ENCODE measurements around the gene ZNF426.

The ZNF426 gene

GRCh38 chr19:9494096-9494495 lies 44.3 kb downstream of the ZNF426 start:
- DNase-seq (ENCODE audit: low spot score) = no peak

DNA sequence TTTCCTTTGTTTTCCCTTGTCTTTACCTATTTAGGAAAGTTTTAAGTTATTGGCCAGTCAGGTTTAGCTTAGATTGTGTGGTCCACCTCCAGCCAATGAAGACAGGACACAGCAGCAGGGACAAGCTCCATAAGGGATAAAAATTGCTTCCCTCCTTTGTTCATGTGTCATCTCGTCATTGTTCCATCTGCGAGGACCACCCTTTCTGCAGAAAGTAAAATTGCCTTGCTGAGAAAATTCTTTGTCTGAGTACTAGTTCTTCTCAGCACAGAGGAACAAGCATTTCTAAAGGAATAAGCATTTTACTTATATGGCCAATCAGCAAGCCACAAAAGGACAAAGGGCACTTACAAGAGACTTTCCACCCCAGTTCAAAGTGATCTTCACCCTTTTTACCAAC lies 51.4 kb downstream of the ZNF426 start:
- DNase-seq (ENCODE audit: low spot score) = no peak

DNA sequence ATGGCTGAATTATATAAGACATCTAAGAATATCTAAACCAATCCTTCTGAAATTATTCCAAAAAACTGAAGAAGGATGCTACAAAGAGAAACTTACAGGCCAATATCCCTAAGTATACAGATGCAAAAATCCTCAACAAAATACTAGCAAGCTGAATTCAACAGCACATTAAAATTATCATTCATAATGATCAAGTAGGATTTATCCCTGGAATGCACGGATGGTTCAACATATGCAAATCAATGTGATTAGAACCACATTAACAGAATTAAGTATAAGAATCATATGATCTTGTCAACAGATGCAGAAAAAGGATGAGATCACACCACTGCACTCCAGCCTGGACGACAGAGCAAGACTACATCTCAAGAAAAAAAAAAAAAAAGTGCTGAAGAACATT lies 53.3 kb downstream of the ZNF426 start:
- no peak for DNase-seq (ENCODE audit: low spot score)

- DNase-seq (ENCODE audit: low spot score) = no peak
Observed at GRCh38 chr19:9474975-9475374, 63.5 kb downstream of the ZNF426 start.
